Brain microvascular endothelial cell (primary cell): ENCODE results near the gene TARBP1.
"Not testable (repeated sequence)": the region's sequence is repeated elsewhere in the genome, so short reads cannot be mapped to it uniquely, and the experiment has no call there.

ENCODE experiments used
- DNase-seq: peaks from one replicate; pipeline ENCODE4 v3.0.0-alpha.2; 2020
- H3K27ac ChIP-seq: fragments of 250-450 bp; sonication (Bioruptor Pico); 2 replicates; pipeline ENCODE4 v1.5.1; 2020; ENCODE audit warnings: mild to moderate bottlenecking, moderate library complexity
- H3K27me3 ChIP-seq: fragments of 250-450 bp; sonication (Bioruptor Pico); replicated peaks from 2 replicates; pipeline ENCODE4 v1.5.1; 2020; ENCODE audit warnings: mild to moderate bottlenecking
- H3K36me3 ChIP-seq: fragments of 250-450 bp; sonication (Bioruptor Pico); replicated peaks from 2 replicates; pipeline ENCODE4 v1.5.1; 2020; ENCODE audit warnings: mild to moderate bottlenecking
- H3K4me3 ChIP-seq: 2 replicates; pipeline ENCODE4 v1.5.1; 2011; ENCODE audit warnings: low read depth, mild to moderate bottlenecking, control low read depth, low read length, moderate library complexity
- CTCF ChIP-seq: IDR thresholded peaks from 2 replicates; pipeline ENCODE4 v1.5.1; 2011; ENCODE audit warnings: low read depth, mild to moderate bottlenecking, moderate library complexity, low read length, control low read depth, inconsistent platforms; ENCODE audit errors: missing control alignments
- in situ Hi-C: cut with HindIII; loops from 2 replicates; pipeline ENCODE4 v1.10.0; 2017; ENCODE audit warnings: low sequenced_read_pairs, low pct_ligation_motif_present

The TARBP1 gene

DNA sequence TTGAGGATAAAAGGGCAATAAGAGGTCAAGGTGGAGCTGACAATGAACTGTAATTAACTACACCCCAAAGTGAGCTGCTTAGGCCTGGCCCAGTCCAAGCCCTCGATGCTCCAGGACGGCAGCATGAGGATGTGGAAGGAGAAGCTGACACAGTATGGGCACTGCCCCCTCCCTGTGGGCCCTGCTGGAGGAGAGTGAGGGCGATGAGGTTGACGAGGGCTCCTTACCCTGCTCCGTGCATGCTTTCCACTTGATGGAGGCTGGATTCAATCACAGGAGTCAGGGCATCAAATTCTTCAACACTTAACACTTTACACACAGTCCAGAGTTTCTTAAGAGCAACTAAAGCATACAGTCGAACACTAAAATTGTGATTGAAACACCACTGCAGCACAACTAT lies 73.3 kb downstream of the TARBP1 start:
- Histone ChIP-seq H3K36me3 (no peaks in the 10 kb centered on the region), H3K4me3 (no peak overlapping the region), H3K27me3 (no peaks in the 10 kb centered on the region), H3K27ac (no peak overlapping the region)
- in situ Hi-C loops: no loop called here
- no peak for DNase-seq
- TF ChIP-seq CTCF: no peak

GRCh38 chr1:234402939-234403338 lies 76.0 kb downstream of the TARBP1 start:
- no peak for TF ChIP-seq CTCF
- Histone ChIP-seq H3K27me3 (no peaks in the 10 kb centered on the region), H3K4me3 (no peak overlapping the region), H3K36me3 (no peaks in the 10 kb centered on the region), H3K27ac (no peak overlapping the region)
- no peak for DNase-seq
- in situ Hi-C loops: no loop called here

- H3K36me3 ChIP-seq: no peaks in the 10 kb centered on the region
- TF ChIP-seq CTCF: no peak
- in situ Hi-C loops: no loop called here
- DNase-seq: no peak
- no peak overlapping the region for H3K4me3 ChIP-seq
- H3K27ac ChIP-seq: no peak overlapping the region
- H3K27me3 ChIP-seq: no peaks in the 10 kb centered on the region
These were observed 77.3 kb downstream of the TARBP1 start for GRCh38 chr1:234401658-234402057.

DNA sequence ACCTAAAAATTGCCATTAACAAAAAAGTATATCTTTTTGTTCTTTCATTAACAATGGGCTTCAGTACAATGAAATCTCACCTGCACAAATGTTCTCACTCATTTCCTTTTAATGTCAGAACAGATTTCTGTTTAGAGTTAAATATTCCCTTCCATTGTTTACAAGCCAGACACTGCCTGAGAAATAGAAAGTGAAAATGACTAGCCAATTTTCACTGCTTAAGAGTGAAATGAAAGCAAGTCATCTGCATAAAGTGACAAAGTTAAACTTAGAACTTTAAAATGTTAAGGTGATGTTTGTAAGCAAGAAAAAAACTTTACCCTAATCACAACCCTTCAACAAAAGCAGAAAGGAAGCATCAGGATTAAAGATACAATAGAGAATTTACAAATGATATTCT lies 78.2 kb downstream of the TARBP1 start:
- no peak overlapping the region for H3K27ac ChIP-seq

DNA sequence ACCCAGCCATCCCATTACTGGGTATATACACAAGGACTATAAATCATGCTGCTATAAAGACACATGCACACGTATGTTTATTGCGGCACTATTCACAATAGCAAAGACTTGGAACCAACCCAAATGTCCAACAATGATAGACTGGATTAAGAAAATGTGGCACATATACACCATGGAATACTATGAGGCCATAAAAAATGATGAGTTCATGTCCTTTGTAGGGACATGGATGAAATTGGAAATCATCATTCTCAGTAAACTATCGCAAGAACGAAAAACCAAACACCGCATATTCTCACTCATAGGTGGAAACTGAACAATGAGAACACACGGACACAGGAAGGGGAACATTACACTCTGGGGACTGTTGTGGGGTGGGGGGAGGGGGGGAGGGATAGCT lies 79.5 kb downstream of the TARBP1 start:
- H3K27me3 ChIP-seq, H3K27ac ChIP-seq, in situ Hi-C loops, DNase-seq, H3K36me3 ChIP-seq, H3K4me3 ChIP-seq: not testable (repeated sequence)

More for the DNA sequence above, 78.2 kb downstream of the TARBP1 start:
- H3K27me3 ChIP-seq: no peaks in the 10 kb centered on the region
- no peak for DNase-seq
- no peak for TF ChIP-seq CTCF
- no peak overlapping the region for H3K4me3 ChIP-seq
- in situ Hi-C loops: no loop called here
- H3K36me3 ChIP-seq: peaks cover 3% of the 10 kb centered on the region

- in situ Hi-C loops: no loop called here
- no peak overlapping the region for H3K4me3 ChIP-seq
- DNase-seq: no peak
- H3K27me3 ChIP-seq: no peaks in the 10 kb centered on the region
- no peak overlapping the region for H3K27ac ChIP-seq
- peaks cover 3% of the 10 kb centered on the region for H3K36me3 ChIP-seq
- no peak for TF ChIP-seq CTCF
These were observed 80.1 kb downstream of the TARBP1 start for GRCh38 chr1:234398849-234399381.
